Activated CD8-positive, alpha-beta memory T cell treated with anti-CD3 and anti-CD28 coated beads for 4 hours (primary cell): ENCODE measurements around the gene USP20.
A peak's percentile ranks its signal among the peaks of the same experiment; 100 is the strongest.
"Not testable (repeated sequence)": the region's sequence is repeated elsewhere in the genome, so short reads cannot be mapped to it uniquely, and the experiment has no call there.

Source experiments
- DNase-seq, 2 donors: peaks; one replicate each; pipeline ENCODE4 v3.0.0-alpha.2; 2020; ENCODE audit warnings: low read depth in 2 of 2

The USP20 gene

GRCh38 chr9:129835128-129835859 lies at the start of gene USP20, which contains the start of gene C9orf78:
Gene USP20 (plus strand): TSS chr9:129835458. CDS start chr9:129852556, 17,098 bp downstream.
Gene C9orf78 (minus strand): TSS chr9:129835275. CDS start chr9:129835221, 54 bp downstream.
- peak; percentile 91 to 93 for DNase-seq

DNA sequence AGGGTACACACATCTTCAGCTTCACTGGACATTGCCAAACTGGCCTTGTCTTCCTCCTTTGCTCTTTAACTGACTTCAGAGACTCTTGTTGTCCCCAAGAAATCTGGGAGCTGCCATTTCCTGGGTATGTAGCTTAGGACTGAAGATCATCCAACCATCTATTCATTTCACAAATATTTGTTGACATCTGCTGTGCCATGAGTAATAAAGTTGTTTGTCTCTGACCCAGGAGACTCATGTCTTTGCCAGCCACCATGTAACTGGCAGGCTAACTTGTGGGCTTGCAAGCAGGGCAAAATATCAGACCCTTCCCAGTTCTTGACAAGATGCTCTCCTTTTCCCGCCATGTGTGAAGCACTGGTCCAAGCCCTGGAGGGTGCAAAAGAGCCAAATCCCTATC lies 49.4 kb upstream of the USP20 start:
- DNase-seq = no peak

DNA sequence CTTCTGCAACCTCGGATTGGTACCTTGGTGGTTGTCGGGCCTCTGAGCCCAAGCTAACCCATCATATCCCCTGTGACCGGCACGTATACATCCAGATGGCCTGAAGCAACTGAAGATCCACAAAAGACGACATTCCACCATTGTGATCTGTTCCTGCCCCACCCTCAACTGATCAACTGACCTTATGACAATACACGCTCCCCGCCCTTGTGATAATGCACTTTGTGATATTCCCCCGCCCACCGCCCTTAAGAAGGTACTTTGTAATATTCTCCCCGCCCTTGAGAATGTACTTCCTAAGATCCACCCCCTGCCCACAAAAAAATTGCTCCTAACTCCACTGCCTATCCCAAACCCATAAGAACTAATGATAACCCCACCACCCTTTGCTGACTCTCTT lies 48.8 kb upstream of the USP20 start:
- no peak for DNase-seq

- no peak for DNase-seq
These were observed 40.7 kb upstream of the USP20 start for GRCh38 chr9:129794549-129794948.

DNA sequence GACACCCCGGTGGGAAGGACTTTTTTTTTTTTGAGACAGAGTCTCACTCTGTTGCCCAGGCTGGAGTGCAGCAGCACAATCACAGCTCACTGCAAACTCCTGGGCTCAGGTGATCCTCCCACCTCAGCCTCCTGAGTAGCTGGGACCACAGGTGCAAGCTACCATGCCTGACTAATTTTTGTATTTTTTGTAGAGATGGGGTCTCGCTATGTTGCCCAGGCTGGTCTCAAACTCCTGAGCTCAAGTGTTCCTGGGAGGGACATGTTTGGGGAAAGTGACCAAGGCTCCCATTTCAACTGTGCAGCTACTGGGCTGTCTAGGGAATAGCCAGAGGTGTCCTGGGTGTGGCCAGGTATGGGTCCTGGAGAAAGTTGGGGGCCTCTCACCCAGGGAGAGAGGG lies 39.2 kb upstream of the USP20 start:
- DNase-seq = not testable (repeated sequence)

GRCh38 chr9:129798973-129799372 lies 36.3 kb upstream of the USP20 start:
- DNase-seq = no peak

- no peak for DNase-seq
These were observed 33.8 kb upstream of the USP20 start for GRCh38 chr9:129801504-129801903.

DNA sequence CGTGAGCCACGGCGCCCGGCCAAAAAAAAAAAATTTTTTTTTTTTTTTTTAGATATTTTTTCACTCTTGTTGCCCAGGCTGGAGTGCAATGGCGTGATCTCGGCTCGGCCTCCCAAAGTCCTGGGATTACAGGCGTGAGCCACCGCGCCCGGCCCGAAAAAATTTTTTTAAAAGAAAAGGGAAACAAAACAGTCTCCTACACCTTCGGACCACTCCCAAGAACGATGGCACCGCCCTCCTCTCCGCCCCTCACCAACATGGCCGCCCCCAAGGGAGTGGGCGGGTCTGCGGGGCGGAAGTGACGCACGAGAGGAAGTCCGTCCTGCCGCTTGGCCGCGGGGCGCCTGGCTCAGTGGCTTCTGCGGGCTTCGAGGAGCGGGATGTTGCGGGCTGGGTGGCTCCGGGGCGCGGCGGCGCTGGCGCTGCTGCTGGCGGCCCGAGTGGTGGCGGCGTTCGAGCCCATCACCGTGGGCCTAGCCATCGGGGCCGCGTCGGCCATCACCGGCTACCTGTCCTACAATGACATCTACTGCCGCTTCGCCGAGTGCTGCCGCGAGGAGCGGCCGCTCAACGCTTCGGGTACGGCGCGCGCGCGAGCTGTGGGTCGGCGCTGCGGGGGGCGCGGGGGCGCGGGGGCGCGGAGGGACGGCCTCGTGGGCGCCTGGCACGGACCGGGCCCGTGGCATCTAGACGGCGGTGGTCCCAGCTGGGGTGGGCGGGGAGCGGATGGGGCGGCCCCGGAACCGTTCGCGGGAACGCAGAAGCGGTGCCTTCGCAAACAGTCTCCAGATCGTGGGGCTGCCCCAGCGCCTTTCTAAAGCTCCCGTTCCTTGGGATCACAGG lies 32.2 kb upstream of the USP20 start, which contains the start of gene TOR1B:
Gene TOR1B (plus strand): TSS at position 352 of the 843 bp plus-strand sequence. CDS start 29 bp downstream, at position 381.
- peak; percentile 89 to 92 for DNase-seq

GRCh38 chr9:129803676-129804060 lies 31.6 kb upstream of the USP20 start:
- DNase-seq = no peak

GRCh38 chr9:129806061-129806460 lies 29.2 kb upstream of the USP20 start:
- DNase-seq = no peak

DNA sequence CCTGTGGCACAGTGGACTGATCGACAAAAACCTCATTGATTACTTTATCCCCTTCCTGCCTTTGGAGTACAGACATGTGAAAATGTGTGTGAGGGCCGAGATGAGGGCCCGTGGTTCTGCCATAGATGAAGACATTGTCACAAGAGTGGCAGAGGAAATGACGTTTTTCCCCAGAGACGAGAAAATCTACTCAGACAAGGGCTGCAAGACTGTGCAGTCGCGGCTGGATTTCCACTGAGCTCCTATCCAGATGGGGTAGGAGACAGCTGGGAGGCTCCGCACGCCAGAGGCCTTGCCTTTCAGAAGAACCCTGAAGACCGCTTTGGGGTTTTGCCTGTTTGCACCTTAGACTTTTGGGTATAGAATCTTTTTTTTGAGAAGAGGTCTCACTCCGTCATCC lies 25.9 kb upstream of the USP20 start:
- no peak for DNase-seq

DNA sequence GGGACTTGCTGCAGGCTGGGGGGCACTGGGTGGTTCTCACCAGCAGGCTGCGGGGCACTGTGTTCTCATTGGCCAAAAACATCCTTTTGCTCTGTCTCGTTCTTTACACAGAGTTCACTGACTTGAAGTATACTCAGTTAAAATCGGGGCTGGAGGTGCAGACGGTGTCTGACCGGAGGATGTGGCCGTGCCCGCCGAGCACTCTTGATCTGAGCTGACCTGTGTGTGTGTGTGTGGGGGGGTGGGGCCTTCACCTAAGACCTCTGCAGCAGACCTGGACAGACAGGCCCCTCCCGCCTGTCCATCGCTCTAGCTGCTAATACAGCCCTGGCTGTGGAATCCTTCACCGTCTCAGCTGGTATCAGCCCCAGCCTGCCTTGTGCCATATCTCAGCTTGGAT lies 25.1 kb upstream of the USP20 start:
- DNase-seq = no peak

DNA sequence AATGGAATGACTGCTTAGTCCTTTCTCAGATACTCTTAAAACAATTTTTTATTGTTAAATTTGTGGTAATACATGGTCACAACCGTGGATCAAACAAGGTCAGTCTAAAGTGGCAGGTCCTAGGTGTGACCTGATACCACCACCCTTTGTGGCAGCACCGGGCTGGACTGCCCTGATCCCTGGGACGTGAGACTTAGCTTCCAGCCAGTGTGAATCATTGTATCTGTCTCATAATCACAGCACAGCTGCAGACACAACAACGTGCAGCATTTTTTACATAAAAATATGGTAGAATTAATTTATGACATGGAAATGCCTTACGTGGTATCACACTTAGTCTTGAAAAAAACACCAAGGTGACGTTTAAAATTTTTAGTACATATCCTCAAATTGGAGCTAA lies 24.5 kb upstream of the USP20 start:
- DNase-seq = no peak

GRCh38 chr9:129811967-129812363 lies 23.3 kb upstream of the USP20 start:
- no peak for DNase-seq

GRCh38 chr9:129812385-129812784 lies 22.9 kb upstream of the USP20 start:
- DNase-seq = no peak

DNA sequence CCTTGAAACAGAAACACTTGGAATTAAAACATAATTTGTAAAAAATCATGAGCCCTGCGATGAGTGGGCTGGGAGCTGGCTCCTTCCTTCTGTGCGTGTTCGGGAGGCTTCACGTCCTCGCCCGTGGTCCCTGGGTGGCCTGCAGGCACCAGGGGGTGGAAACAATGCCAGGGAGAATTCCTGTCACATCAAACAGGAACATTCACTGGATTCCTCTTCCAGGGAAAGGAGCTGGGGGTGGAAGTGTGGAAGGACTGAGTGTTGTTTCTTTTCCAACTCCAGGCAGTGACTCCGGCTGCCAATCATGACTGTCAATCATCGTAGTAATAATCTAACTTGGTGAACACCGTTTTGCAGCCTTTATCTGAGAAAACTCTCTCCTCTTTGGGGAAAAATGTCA lies 21.6 kb upstream of the USP20 start:
- no peak for DNase-seq

- DNase-seq = no peak
These were observed 20.6 kb upstream of the USP20 start for GRCh38 chr9:129814432-129815223.

DNA sequence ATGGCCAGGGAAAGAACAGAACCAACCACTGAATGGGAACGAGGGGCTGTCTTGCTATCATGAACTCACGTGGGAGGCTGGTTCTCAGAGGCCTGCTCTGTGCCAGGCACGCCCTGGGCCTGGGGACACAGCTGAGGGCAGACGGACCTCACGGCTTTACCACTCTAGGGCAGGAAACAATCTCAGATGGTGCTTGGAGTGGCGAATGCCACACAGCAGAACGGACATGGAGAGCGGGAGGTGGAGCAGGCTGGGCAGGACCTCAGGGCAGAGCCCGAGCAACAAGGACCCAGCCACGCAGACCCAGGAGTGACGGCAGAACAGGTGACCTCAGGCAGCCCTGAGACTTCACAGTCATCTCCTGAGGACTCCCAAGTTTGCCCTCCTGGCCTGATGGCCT lies 20.0 kb upstream of the USP20 start:
- DNase-seq = no peak

- no peak for DNase-seq
These were observed 18.5 kb upstream of the USP20 start for GRCh38 chr9:129816501-129817435.

GRCh38 chr9:129822898-129823541 lies 12.2 kb upstream of the USP20 start:
- no peak for DNase-seq
